K562 treated with DMSO at 1 percent for 48 hours (cell line): ENCODE measurements around the gene FSIP2. TPM values are rescaled to one million over a fixed set of nuclear protein-coding genes. Genes with fewer than 3 reads are reported as not detected.

Experiments used
- total RNA-seq: library from RNA; unstranded; fragments of 300-600 nt; gene quantifications from 2 replicates; pipeline ENCODE4 v1.2.3, GENCODE V29; 2022; ENCODE audit warnings: low replicate concordance; ENCODE audit errors: extremely low read depth

The FSIP2 gene
- not detected in 2 replicates for total RNA-seq

GRCh38 chr2:185738679-185739472 lies at the start of gene FSIP2:
Gene FSIP2, plus strand, starts transcription at chr2:185738804. Its CDS starts 91 bp downstream, at chr2:185738895.

